Endometrial microvascular endothelial cells (primary cell): ENCODE measurements around the gene SPON1. TPM values are rescaled to one million over a fixed set of nuclear protein-coding genes. Genes with fewer than 3 reads are reported as not detected.
"Not testable (repeated sequence)": the region's sequence is repeated elsewhere in the genome, so short reads cannot be mapped to it uniquely, and the experiment has no call there.

Experiments
- in situ Hi-C: cut with HindIII; loops from 2 replicates; pipeline ENCODE4 v1.10.0; 2017; ENCODE audit warnings: low sequenced_read_pairs, low pct_unique_long_range_greater_than_20kb; ENCODE audit errors: inconsistent ontology term
- total RNA-seq: library from RNA; depleted of rRNA; stranded (reverse); fragments of >200 nt; gene quantifications from one replicate; pipeline ENCODE4 v1.2.3, GENCODE V29; 2015; ENCODE audit errors: inconsistent ontology term

The SPON1 gene
- total RNA-seq, 1 donor from 2014 or later: not detected

DNA sequence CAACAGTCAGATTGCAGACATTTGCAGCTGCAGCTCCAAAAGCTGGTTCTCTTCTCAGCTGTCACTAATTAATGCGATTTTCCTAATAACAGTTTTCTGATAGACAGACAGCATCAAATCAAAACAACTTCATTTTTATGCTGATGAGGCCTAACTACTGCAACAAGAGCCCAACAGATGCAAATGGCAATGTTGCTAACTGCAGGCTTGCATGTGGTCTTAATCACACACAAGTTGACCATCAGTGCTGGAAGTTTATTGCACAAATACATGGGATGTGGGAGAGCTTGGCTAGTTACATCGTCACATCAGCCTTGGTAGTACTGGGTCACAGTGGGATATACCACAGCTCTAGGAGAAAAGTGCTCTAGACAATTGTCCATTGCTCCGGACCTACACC lies 99.2 kb downstream of the SPON1 start:
- in situ Hi-C loops: no loop called here

DNA sequence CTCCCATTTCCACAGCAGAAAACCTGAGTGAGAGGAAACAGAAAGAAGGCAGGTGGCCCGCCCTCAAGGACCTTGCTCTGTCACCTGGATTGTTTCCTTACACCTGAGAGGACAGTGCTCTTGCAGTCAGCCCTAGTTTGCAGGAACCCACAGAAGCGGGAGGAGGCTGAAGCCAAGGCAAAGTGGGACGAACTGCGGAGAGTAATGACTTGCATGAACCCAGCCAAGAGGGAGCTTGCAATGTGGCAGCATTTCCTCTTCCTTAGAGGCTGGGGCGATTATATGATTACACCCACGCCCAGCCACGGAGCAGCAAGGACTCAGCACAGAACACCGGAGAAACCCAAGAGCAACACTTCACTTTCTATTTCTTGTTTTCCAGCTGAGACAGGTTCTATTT lies 102.6 kb downstream of the SPON1 start:
- in situ Hi-C loops: no loop called here

DNA sequence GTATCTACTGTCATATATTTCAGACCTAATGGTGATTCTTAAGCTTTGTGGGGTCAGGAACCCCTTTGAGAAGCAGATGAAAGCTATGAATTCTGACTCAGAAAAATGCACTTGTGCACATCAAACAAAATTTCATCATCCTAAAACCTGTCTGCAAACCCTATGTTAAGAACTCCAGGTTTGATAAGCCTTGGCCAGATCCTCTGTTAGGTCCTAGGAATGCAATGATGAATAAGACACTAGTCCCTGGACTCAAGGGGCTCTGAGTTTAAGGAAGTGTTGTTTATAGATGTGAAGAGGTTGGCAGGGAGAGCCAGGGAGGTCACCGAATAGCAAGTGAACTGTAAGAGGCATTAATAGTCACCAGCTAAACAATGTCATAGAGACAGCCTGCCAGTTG lies 103.2 kb downstream of the SPON1 start:
- in situ Hi-C loops: no loop called here

DNA sequence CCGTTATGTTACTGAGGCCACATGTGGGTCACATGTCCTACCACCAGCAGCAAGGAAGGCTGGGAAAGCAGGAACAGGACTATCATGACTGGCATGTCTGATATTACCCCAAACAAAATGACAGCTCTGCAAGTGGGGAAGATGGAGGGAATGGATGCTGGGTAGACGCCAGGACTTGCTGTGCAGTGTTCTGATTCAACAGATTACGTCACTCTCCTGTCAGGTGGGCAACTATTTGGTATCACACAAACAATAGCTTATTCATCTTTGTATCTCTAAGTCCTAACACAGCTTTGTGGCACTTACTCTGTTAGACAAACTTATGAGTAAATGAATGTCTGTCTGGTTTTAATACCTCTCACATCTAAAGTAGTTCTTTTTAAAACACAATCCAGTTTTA lies 105.2 kb downstream of the SPON1 start:
- in situ Hi-C loops: no loop called here

DNA sequence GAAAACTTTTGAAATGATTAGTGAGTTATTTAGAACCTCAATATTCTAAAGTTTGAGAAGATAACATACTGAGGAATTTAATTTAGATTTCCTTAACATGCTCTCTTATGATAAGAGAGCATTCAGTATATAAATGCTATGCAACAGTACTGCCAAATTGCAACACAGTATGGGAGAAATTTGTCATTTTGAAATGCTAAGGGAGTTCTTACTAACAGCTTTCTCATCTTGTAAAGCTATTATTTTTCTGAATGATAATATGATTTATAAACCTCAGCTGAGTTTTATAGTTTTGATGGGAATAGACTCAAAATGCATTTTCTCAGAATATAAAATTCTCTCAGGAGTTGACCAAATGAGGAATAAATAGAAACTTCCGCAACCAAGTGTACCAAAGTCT lies 108.4 kb downstream of the SPON1 start:
- in situ Hi-C loops: no loop called here

DNA sequence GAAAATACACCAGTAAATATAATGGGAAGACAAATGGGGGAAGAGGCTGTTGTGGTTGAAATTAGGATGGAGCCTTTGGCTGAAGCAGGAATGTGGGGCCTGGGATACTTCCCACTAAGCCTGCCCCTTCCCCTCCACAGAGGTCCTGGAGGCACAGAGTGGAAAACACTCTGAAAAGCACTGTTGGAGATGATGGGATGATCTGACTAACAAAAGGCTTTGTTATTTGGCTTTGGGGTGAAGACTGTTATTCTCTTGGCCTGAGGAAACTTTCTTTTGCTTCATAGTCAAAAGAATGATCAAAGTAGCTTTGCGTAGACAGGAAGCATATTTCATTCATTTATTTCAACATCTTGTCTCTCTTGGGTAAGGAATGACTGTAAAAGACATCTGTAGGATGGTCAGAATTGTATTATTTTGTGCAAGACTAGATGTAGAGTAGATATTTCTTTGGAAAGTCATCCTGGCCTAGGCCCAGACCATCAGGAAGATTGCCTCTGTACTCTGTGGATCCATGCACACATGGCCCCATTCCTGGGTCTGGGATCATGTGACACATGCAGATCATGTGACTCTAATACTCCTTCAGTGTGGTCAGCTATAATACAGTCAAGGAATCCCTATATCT lies 111.4 kb downstream of the SPON1 start:
- in situ Hi-C loops: no loop called here

DNA sequence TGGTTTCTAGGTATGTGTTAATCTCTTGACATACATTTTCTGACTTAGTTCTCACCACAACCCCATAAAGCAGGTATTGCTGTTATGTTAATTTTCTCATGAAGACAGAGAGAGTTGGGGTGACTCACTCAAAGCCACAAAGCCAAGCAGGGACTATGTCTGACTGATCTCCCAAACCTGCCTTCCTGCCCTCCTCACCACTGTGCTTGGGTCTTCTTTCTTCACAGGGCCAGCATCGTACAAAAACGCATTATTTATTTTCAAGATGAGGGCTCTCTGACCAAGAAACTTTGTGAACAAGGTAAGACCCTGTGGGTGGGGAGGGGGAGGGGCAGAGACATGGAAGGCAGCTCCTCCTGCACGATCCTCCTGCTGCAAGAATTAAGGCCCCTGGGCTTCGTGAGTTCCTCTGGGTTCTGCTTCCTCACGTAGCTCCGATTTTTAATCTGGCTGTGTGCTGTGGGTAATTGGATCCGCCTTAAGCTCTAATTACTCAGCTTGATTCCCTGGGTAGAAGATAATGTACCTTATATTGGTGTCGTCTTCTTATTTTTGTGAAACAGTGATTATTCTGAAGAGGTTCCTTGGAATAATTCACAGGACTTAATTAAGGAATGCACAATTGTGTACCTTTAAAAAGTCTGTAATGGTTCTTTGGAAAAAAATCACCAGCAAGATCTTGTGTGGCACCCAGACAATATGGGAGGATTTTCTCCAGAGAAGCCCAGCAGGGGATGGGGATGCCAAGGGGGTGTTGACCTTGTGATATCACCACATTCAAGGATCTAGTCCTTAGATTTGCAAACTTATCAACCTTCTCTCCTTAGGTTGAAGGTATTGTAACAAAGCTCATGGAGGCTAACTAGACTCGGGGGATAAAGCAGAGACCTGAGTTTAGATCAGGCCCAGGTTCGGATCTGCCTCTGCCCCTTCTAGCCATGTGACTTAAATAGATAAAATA lies 112.9 kb downstream of the SPON1 start:
- in situ Hi-C loops: no loop called here

DNA sequence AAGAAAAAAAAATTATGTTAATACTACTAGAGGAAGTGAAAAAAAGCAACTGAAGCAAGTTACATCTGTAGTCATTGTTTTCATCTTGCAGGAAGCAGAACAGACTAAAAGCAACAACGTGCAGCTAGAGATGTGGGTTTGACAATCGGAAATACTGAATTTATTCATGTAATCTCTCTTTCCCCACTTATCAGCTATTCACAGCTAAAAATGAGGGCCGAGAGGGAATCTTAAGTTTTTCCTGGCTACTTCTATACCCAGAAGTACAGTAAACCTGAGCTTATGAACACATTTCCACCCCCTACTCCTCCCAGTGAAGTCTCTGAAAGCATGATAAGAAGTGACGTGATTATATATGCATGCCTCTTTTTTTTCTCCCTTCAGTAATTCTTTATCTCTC lies 116.5 kb downstream of the SPON1 start:
- in situ Hi-C loops: no loop called here

DNA sequence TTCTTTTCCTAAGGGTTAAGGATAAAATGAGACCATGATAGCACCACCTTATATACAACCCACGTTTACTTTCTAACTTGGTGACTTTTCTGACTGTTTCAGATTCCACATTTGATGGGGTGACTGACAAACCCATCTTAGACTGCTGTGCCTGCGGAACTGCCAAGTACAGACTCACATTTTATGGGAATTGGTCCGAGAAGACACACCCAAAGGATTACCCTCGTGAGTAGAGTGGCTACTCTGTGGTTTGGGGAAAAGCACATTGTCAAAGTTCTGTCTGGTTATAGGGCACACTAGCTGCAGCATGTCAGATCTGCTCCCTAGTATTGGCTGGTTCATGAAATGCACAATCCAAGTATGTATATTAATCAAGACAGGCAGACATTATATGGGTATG lies 117.3 kb downstream of the SPON1 start:
- in situ Hi-C loops: no loop called here

DNA sequence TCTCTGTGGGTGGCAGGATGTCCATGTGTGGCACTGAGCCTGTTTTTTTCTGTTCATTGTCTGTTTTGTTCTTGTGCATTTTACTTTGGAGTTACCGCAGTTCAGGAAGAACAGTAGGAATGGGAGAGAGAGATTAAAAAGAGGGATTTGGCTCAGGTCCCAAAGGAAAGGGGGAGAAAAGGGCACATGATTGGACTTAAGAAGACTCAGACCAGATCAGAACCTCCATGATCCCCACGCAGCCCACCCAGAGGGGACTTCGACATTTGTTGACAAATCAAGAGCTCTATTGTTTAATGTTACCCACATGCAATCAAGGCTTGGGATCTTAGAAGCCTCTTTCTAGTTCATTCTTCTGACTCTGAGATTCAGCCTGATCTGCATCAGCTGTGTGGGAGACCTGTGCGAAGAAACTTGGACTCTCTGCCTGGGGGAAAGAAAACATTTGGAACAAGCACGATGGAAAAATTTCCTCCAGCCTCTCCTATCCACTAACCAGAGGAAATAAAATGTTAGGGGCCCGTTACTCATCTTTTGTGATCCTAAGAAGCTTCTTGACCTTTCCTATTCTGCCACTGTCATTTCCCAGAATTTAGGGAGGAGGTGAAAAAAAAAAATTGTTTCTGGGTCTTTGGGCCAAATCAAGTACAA lies 119.2 kb downstream of the SPON1 start:
- in situ Hi-C loops: no loop called here

DNA sequence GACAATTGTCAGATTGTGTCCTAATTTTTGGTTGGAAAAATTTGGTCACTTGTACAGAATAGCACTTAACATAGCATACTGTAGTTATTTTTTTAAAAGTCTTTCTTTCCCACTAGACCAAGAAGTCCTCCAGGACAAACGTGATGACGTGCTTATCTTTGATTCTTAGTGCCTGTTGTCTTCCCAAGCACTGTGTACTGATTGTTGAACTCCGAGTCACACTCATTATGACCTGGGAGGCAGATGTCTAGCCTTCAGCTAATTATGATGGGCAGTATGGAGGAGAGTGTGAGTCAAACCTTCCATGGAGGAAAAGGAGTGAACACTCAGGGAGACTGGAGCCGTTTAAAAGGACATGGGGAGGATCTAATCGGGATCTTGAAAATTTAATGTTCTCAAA lies 119.8 kb downstream of the SPON1 start:
- in situ Hi-C loops: no loop called here

DNA sequence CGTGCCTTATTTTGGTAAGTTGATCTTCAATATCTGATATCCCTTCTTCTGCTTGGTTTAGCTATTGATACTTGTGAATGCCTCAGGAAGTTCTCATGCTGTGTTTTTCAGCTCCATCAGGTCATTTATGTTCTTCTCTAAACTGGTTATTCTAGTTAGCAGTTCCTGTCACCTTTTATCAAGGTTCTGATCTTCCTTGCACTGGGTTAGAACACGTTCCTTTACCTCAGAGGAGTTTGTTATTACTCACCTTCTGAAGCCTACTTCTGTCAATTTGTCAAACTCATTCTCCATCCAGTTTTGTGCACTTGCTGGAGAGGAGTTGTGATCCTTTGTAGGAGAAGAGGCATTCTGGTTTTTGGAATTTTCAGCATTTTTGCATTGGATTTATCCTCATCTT lies 126.3 kb downstream of the SPON1 start:
- in situ Hi-C loops: not testable (repeated sequence)

DNA sequence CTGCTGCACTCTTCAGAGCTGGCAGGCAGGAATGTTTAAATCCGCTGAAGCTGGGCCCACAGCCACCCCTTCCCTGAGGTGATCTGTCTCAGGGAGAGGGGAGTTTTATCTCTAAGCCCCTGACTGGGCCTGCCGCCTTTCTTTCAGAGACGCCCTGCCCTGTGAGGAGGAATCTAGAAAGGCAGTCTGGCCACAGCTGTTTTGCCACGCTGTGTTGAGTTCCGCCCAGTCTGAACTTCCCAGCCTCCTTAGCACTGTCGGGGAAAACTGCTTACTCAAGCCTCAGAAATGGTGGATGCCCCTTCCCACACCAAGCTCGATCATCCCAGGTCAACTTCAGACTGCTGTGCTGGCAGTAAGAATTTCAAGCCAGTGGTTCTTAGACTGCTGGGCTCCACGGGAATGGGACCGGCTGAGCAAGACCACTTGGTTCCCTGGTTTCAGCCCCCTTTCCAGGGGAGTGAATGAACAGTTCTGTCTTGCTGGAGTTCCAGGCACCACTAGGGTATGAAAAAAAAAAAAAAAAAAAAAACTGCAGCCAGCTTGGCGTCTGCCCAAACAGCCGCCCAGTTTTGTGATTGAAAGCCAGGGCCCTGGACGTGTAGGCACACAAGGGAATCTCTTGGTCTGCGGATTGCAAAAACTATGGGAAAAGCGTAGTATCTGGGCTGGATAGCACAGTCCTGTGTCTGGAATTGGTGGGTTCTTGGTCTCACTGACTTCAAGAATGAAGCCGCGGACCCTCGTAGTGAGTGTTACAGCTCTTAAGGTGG lies 127.4 kb downstream of the SPON1 start:
- in situ Hi-C loops: no loop called here

DNA sequence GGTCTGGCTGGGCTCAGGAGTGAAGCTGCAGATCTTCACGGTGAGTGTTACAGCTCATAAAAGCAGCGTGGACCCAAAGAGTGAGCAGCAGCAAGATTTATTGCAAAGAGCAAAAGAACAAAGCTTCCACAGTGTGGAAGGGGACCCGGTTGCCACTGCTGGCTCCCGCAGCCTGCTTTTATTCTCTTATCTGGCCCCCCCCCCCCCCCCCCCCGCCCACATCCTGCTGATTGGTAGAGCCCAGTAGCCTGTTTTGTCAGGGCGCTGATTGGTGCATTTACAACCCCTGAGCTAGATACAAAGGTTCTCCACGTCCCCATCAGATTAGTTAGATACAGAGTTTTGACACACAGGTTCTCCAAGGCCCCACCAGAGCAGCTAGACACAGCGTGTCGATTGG lies 128.1 kb downstream of the SPON1 start:
- in situ Hi-C loops: not testable (repeated sequence)

DNA sequence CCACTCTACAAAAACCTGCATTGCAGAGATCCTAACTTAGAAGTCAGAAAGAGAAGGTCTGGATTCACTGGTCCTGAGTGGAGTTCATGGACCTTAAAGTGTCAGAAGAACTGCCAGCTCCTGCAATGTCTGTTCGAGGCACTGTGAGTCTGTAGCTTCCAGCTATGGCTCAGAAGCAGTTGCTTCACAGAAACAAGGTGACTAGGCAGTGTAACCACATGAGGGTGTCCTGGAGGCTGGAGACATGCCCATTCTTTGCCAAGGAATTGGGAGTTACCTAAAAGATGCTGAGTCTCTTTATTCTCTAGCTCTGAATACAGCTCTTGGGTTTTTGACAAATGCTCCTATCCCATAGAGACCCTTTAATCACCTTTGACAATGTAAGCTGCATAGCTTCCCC lies 130.5 kb downstream of the SPON1 start:
- in situ Hi-C loops: no loop called here

DNA sequence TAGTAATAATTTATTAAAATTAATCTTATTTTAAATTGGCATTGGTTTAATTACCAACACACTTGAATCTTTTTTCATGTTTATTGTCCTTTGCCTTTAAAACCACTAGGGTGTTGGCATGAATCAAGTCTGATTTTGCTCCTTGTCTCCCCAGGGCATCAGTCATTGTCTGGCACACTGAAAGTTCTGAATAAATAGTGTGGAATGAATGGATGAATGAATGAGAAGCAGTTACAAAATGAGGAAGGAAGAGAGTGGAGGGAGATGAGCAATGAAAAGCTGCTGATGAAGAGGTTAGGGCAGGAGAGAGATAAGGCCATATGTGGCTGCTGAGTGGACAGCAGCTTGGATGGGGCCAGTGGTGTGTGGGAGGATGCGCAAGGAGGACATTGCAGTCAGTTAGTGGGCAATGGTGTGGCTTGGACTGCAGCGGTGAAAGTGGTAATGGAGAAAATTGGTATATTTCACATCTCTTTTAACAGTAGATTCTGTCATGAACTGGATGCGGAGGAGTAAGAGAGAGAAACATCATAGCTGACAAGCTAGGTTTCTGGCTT lies 132.0 kb downstream of the SPON1 start:
- in situ Hi-C loops: no loop called here

DNA sequence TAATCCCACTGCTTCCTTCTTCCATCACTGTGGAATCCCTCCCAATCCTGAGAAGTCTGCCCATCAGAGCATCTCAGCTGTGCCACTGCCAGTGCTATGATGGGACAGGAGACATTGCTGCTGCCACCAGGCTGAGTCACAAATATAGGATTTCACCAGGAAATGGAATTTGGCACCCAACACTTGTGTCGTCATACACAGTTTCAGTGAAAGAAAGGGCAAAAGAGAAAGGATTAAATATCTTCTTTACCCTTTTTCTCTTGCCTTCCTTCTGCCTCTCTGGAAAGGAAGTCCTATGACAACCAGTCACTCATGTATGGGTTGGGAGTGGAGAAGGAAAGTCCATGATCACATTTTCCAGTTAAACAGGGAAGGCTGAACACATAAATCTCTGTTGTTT lies 133.4 kb downstream of the SPON1 start:
- in situ Hi-C loops: no loop called here

DNA sequence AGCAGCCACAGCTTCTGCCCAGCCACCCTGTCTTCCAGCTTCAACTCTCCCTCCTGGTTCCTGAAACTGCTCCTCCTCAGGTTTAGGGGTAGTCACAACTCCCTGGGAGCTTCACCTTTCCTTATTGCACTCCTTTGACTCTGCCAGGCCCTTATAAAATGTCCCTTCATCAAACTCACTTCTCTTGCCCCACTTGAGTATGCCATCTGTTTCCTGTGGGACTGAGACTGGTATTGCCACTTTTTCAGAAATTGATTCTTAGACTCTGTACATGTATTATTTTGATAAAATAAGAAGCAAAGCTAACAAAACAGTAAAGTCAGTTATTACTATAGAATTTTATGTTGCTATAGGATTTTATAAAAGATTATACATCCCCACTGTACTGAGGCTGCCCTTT lies 134.1 kb downstream of the SPON1 start:
- in situ Hi-C loops: no loop called here

DNA sequence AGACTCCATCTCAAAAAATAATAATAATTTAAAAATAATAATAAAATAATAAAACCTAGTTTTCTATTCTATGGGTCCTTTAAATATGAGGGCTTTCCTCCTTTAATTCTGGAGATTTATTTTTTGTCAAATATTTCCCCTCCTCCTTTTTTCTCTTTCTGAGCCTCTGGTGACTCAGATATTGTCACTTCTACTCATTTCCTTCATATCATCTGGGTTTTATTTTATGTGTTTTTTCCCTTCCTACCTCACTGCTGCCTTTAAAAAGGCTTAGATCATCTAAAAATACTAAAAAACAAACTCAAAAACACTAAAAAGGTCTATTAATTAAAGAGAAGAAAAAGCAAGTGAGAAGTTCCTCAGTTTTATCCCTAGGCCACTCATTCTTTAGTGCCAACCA lies 138.9 kb downstream of the SPON1 start:
- in situ Hi-C loops: no loop called here
